GM12874 (cell line): Measurements from ENCODE around the gene SWI5.

Experiments used
- TF ChIP-seq, protein P1 (sequence below): IDR thresholded peaks from 2 replicates; pipeline ENCODE4 v1.5.1; 2011; ENCODE audit warnings: low read depth, mild to moderate bottlenecking, control low read depth, low read length, moderate library complexity; ENCODE audit not compliant: insufficient read depth

The SWI5 gene

DNA sequence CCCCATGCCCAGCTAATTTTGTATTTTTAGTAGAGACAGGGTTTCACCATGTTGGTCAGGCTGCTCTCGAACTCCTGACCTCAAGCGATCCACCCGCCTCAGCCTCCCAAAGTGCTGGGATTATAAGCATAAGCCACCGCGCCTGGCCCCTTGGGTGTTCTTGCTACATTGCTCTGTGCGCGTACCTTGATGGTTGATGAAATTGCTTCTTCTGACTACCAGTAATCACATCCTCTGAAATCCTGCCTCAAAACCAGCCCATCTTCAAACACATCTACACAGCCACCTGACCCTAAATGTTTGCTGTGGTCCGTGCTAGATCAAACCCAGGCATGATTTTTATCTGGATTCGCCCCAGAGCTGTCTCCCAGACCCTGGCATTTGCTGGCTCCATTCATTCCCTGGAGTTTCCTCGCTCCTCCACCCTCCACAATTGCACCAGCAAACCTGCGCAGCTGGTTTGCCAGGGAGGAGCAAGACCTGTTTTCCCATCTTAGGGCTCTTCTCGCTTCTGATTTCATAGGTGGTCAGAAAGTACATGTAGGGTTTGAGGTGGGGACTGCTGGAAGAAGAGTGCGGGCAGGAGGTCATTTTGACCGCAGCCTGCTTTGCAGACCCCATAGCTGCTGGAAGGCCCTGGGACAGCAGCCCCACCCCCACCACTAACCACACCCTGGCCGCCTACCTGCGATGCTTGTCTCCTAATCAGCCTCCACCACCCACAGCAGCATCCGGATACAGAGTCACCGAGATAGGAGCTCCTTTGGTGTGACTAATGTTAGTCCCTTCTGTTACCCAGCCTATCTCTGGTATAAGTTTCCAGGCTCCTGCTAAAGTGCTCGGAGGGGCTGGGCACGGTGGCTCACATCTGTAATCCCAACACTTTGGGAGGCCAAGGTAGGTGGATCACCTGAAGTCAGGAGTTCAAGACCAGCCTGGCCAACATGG, 22.7 kb downstream of the SWI5 start:
- TF ChIP-seq, protein P1, sequence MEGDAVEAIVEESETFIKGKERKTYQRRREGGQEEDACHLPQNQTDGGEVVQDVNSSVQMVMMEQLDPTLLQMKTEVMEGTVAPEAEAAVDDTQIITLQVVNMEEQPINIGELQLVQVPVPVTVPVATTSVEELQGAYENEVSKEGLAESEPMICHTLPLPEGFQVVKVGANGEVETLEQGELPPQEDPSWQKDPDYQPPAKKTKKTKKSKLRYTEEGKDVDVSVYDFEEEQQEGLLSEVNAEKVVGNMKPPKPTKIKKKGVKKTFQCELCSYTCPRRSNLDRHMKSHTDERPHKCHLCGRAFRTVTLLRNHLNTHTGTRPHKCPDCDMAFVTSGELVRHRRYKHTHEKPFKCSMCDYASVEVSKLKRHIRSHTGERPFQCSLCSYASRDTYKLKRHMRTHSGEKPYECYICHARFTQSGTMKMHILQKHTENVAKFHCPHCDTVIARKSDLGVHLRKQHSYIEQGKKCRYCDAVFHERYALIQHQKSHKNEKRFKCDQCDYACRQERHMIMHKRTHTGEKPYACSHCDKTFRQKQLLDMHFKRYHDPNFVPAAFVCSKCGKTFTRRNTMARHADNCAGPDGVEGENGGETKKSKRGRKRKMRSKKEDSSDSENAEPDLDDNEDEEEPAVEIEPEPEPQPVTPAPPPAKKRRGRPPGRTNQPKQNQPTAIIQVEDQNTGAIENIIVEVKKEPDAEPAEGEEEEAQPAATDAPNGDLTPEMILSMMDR: no peak

DNA sequence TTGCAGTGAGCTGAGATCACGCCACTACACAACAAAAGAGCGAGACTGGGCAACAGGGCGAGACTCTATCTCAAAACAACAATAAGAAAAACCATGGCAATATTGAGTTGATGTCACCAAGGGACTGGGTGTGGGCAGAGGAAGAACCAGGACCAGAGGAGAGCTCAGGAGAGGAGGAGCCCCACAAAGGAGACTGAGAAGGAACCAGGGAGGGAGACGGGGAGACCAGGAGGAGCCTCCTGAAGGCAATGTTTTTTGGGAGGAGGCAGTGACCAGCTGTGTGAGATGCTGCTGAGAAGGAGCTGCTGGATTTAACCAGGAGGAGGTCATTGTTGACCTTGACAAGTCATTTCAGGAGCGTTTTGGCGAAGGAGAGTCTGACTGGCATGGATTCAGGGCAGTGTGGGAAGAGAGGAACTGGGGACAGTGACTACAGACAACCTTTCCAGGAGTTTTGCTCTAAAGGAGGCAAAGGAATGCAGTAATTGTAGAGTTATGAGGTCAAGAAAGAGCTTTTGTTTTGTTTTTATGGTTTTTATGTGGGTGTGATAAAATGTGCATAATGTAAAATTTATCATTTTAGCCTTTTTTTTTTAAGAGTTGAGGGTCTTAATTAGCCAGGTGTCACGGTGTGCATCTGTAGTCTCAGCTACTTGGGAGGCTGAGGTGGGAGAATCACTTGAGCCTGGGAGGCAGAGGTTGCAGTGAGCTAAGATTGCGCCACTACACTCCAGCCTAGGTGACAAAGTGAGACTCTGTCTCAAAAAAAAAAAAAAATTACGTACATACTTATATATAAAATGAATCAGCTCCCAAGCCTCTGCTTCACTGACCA, 28.3 kb downstream of the SWI5 start:
- TF ChIP-seq, protein P1: no peak

DNA sequence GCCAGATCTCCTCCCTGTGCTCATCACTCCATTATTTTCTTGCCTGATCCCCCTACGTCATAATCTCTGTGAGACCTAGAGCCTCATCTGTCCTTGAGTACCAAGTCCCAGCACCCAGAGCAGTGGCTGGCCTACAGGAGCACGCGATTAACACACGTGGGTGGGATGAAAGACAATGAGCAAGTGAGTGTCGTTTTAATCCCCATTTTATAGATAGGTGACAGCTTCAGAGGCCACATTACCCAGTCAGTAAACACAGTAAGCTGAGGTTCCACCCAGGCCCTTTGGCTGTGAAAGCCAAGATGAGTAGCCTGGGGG, 28.9 kb downstream of the SWI5 start:
- TF ChIP-seq, protein P1: no peak

DNA sequence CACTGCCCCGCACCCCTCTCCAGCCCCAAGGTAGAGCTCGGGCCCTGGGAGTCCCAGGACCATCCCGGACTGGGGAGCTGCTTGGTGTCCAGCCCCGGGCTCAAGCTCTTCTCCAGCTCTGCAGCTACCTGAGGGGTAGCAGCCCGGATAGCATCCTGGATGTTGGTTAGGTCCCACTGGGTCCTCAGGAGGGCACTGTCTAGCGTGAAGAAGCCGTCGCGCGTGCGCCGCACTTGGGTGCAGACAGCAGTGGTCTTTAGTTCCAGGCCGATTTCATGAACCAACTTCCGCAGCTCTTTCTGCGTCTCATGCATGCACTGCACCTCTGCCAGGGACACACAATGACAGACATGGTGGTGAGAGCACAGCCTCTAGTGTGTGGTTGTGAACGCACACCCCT, 33.5 kb downstream of the SWI5 start:
- TF ChIP-seq, protein P1: no peak

DNA sequence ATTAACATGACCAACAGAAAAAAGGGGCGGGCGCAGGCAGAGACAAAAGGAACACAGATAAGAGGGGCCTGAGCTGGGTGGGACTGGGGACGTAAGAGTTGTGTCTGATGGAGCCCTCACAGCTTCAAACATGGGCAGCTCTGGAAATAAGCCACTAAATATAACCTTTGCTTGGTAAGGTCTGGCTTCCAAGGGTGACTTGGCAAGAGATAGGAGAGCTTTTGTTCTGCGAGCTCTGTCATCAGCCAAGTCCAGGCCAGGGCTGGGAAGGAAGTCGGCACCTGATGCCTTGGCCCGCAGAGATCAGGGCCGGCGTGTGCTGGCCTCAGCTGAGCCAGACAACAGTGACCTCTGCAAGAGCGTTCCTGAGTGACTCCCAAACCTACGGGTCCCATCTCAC, 34.4 kb downstream of the SWI5 start:
- TF ChIP-seq, protein P1: no peak

DNA sequence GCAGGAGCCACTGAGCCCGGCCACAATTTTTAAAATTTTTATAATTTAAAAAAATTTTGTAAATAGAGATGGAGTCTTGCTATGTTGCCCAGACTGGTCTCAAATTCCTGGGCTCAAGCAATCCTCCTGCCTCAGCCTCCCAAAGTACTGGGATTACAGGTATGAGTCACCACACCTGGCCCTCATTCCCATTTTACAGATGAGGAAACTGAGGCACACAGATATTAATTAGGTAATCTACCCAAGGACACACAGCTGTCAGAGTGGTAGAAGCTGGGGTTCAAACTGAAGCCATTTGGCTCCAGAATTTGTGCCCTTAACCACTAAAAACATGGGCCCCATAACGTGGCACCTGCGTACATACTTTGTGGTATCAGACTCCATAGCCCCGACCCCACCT, 38.6 kb downstream of the SWI5 start:
- TF ChIP-seq, protein P1: no peak

DNA sequence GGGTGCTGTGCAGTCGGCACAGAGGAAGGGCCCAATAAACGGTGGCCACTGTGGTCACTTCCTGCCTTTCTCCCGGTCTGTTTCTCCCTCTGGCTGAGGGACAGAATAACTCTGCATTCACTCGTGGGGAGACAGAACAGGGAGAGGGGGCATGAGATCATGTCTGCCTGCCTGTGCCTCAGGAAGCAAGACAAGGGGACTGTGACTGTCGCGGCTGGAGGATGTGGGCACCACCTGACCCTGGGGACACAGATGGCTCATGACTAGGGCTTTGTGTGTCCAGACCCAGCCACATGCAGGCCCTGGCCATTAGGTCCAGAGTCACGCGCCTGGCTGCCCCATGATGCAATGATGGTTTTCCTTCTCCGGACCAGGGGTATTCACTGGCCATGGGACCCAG, 40.3 kb downstream of the SWI5 start:
- TF ChIP-seq, protein P1: no peak
